ENCODE results near the gene SELPLG. TPM values are rescaled to one million over a fixed set of nuclear protein-coding genes. Genes with fewer than 3 reads are reported as not detected.

Gene SELPLG
- polyA plus RNA-seq, 3 donors from 2014 or later = 429 to 815 (median 508) TPM

DNA sequence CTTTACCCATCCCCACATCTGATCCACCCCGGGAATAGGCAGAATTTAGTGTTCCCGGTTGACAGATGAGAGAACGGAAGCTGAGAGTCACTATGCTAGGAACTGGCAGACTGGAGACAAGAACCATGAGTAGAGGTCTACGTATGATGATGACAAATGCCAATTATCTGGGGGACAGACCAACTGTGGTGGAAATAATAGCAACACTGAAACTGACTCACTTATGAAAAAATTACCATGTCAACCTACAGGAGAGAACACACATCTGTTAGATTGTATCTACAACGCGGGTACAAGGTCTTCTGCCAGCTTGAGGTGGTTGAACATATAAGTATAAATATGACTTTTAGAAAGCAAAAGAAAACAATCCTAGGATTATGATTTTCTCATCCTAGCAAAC, 15.4 kb upstream of the SELPLG start:
- Mint-ChIP-seq H3K9me3 (no peaks in the 10 kb centered on the region), H3K27ac (peak overlapping the region in 2 of 6 donors; percentile 3 to 16), H3K4me3 (no peak overlapping the region), H3K4me1 (peaks cover 8 to 24% of the 10 kb centered on the region in 2 donors), H3K27me3 (ENCODE audit: low read depth in 3 of 3) (peaks cover 0 to 4% (median 2%) of the 10 kb centered on the region in 3 donors), H3K36me3 (peaks cover 15 to 34% (median 18%) of the 10 kb centered on the region in 3 donors)
- DNase-seq = no peak

- H3K4me1 Mint-ChIP-seq = peaks cover 8 to 24% of the 10 kb centered on the region in 2 donors
- peak overlapping the region in 1 of 6 donors; percentile 40 for H3K27ac Mint-ChIP-seq
- H3K4me3 Mint-ChIP-seq = no peak overlapping the region
These were observed 14.7 kb upstream of the SELPLG start for GRCh38 chr12:108648371-108648770.

GRCh38 chr12:108647585-108648287, 14.0 kb upstream of the SELPLG start:
- peaks cover 8 to 24% of the 10 kb centered on the region in 2 donors for H3K4me1 Mint-ChIP-seq
- H3K9me3 Mint-ChIP-seq = no peaks in the 10 kb centered on the region
- H3K27me3 Mint-ChIP-seq (ENCODE audit: low read depth in 3 of 3) = peaks cover 0 to 4% (median 2%) of the 10 kb centered on the region in 3 donors
- peaks cover 15 to 26% (median 15%) of the 10 kb centered on the region in 3 donors for H3K36me3 Mint-ChIP-seq
- DNase-seq = no peak
- peak overlapping the region in 3 of 6 donors; percentile 38 to 71 (median 41) for H3K27ac Mint-ChIP-seq
- no peak overlapping the region for H3K4me3 Mint-ChIP-seq

More at GRCh38 chr12:108648371-108648770, 14.7 kb upstream of the SELPLG start:
- Mint-ChIP-seq H3K27me3 (ENCODE audit: low read depth in 3 of 3) (peaks cover 0 to 4% (median 2%) of the 10 kb centered on the region in 3 donors), H3K36me3 (peaks cover 15 to 30% (median 15%) of the 10 kb centered on the region in 3 donors), H3K9me3 (no peaks in the 10 kb centered on the region)
- DNase-seq = no peak

- peak overlapping the region in 1 of 5 donors; percentile 35 for H3K4me3 Mint-ChIP-seq
- peaks cover 2 to 4% (median 2%) of the 10 kb centered on the region in 3 donors for H3K27me3 Mint-ChIP-seq (ENCODE audit: low read depth in 3 of 3)
- peak in 1 of 3 donors; percentile 14 for DNase-seq
- H3K4me1 Mint-ChIP-seq = peaks cover 8 to 24% of the 10 kb centered on the region in 2 donors
- H3K36me3 Mint-ChIP-seq = peaks cover 15 to 22% (median 19%) of the 10 kb centered on the region in 3 donors
- peak overlapping the region in 5 of 6 donors; percentile 39 to 80 (median 53) for H3K27ac Mint-ChIP-seq
- no peaks in the 10 kb centered on the region for H3K9me3 Mint-ChIP-seq
These were observed 13.2 kb upstream of the SELPLG start for GRCh38 chr12:108646600-108647579.

DNA sequence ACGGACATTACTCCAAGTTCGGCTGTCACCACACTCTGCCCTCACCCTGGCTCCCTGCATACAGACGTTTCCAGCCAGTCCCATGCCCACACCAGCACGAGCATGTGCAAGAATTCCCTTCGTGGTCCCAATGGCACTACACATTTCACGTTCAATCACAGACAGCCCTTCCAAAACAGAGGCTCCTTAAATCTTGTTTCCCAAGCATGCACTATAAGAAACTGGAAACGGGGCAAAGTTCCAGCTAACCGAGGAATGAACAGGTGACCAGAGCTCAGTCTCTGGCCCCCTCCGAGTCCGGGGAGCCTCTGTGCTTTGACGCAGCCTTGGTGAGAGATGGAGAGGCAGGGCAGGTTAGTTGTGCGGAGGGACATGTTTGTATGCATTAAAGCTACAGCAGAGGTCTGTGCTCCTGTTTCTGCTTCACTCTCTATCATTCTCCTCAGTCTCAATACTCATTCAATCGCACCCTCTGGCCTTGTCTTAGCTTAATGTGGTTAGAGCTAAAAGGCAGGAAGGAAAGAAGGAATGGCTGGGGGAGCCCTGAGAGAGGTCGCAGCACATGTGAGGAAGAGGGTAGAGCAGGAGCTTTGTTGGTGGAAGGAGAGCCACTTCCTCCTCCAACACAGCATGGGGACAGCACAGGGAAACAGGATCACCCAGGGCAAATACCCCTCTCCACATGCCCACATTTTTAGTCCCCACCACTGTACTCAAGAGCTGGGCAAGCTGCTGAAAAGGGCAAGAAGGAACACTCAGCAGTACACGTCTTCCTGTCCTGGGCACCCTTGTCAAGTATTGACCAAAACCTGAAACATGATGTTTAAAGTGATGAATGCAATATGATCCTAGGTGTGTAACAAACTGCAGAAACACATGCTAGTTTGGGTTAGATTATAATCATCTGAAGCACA, 12.2 kb upstream of the SELPLG start:
- H3K27ac Mint-ChIP-seq = peak overlapping the region in 5 of 6 donors; percentile 39 to 80 (median 53)
- peaks cover 11 to 22% (median 19%) of the 10 kb centered on the region in 3 donors for H3K36me3 Mint-ChIP-seq
- no peak for DNase-seq
- no peaks in the 10 kb centered on the region for H3K9me3 Mint-ChIP-seq
- peak overlapping the region in 1 of 5 donors; percentile 35 for H3K4me3 Mint-ChIP-seq
- peaks cover 2 to 4% (median 2%) of the 10 kb centered on the region in 3 donors for H3K27me3 Mint-ChIP-seq (ENCODE audit: low read depth in 3 of 3)
- H3K4me1 Mint-ChIP-seq = peaks cover 8 to 24% of the 10 kb centered on the region in 2 donors

- Mint-ChIP-seq H3K4me1 (peaks cover 8 to 24% of the 10 kb centered on the region in 2 donors), H3K27me3 (ENCODE audit: low read depth in 3 of 3) (peaks cover 2 to 4% (median 2%) of the 10 kb centered on the region in 3 donors), H3K36me3 (peaks cover 11 to 21% (median 19%) of the 10 kb centered on the region in 3 donors), H3K27ac (no peak overlapping the region), H3K9me3 (no peaks in the 10 kb centered on the region), H3K4me3 (no peak overlapping the region)
- DNase-seq = no peak
These were observed 11.1 kb upstream of the SELPLG start for GRCh38 chr12:108644811-108645120.

- Mint-ChIP-seq H3K9me3 (no peaks in the 10 kb centered on the region), H3K27me3 (ENCODE audit: low read depth in 3 of 3) (peaks cover 2 to 5% (median 4%) of the 10 kb centered on the region in 3 donors), H3K36me3 (peaks cover 6 to 19% (median 15%) of the 10 kb centered on the region in 3 donors), H3K27ac (no peak overlapping the region), H3K4me3 (no peak overlapping the region), H3K4me1 (peaks cover 8 to 24% of the 10 kb centered on the region in 2 donors)
- no peak for DNase-seq
These were observed 10.5 kb upstream of the SELPLG start for GRCh38 chr12:108643941-108644810.

- no peak for DNase-seq
- Mint-ChIP-seq H3K4me3 (no peak overlapping the region), H3K27me3 (ENCODE audit: low read depth in 3 of 3) (peaks cover 0 to 5% (median 4%) of the 10 kb centered on the region in 3 donors), H3K9me3 (no peaks in the 10 kb centered on the region), H3K27ac (no peak overlapping the region), H3K4me1 (peaks cover 8 to 24% of the 10 kb centered on the region in 2 donors), H3K36me3 (peaks cover 0 to 12% (median 11%) of the 10 kb centered on the region in 3 donors)
These were observed 9.4 kb upstream of the SELPLG start for GRCh38 chr12:108642899-108643654.

DNA sequence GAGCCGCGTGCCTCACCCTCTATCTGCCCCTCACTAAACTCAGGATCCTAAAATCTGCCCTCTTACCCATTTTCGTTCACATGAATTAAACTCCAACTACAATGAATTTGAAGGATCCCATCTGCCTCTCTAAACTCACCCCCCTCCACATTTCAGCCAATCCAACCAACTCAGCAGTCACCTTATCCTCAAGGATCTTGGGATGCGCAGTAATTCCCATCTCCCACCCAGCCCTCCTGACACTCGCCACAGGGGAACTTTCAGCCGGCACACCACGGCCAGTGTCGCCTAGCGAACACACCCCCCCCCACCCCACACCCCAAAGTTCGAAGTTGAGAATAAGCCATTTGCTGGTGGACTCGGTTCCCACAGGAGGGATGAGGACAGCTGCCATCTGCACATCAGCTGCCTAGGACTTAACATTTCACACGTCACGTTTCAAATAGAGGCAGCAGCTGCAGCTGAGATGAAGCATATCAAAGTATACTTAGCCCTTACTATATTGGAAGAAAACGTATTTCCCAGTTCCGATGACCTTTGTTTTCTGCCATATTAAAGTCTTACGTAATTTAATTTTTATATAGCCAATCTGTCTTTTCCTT, 8.7 kb upstream of the SELPLG start:
- Mint-ChIP-seq H3K27me3 (ENCODE audit: low read depth in 3 of 3) (peaks cover 0 to 5% (median 2%) of the 10 kb centered on the region in 3 donors), H3K4me3 (no peak overlapping the region), H3K9me3 (no peaks in the 10 kb centered on the region), H3K36me3 (peaks cover 0 to 11% (median 6%) of the 10 kb centered on the region in 3 donors), H3K27ac (peak overlapping the region in 4 of 6 donors; percentile 13 to 68 (median 28)), H3K4me1 (peaks cover 11 to 25% of the 10 kb centered on the region in 2 donors)
- no peak for DNase-seq

GRCh38 chr12:108641446-108642268, 8.0 kb upstream of the SELPLG start:
- DNase-seq = no peak
- Mint-ChIP-seq H3K27me3 (ENCODE audit: low read depth in 3 of 3) (peaks cover 0 to 5% (median 5%) of the 10 kb centered on the region in 3 donors), H3K36me3 (peaks cover 0 to 11% (median 4%) of the 10 kb centered on the region in 3 donors), H3K4me1 (peaks cover 12 to 27% of the 10 kb centered on the region in 2 donors), H3K4me3 (no peak overlapping the region), H3K9me3 (no peaks in the 10 kb centered on the region), H3K27ac (peak overlapping the region in 4 of 6 donors; percentile 26 to 68 (median 50))
